Activated T-helper 1 cell treated with anti-CD3 and anti-CD28 coated beads, Interleukin-12 subunit alpha, Interleukin-12 subunit beta, Interleukin-2, Interleukin-4 antibody, amounts not matched to agents 30 ng/mL and 10 ng/mL and 1 ng/mL, durations not matched to agents 14 hours and 24 hours and 36 hours (primary cell): ENCODE data around the gene ATN1. TPM values are rescaled to one million over a fixed set of nuclear protein-coding genes. Genes with fewer than 3 reads are reported as not detected.

Experiments used
- DNase-seq: peaks from one replicate; pipeline ENCODE4 v3.0.0; 2021; ENCODE audit warnings: low spot score
- H3K27ac Mint-ChIP-seq: one replicate; pipeline ENCODE4 v1.8.0; 2021; ENCODE audit warnings: mild to moderate bottlenecking, mixed read lengths
- H3K27me3 Mint-ChIP-seq: one replicate; pipeline ENCODE4 v1.8.0; 2022; ENCODE audit warnings: mild to moderate bottlenecking, moderate library complexity, mixed read lengths; ENCODE audit not compliant: insufficient read depth
- H3K36me3 Mint-ChIP-seq: one replicate; pipeline ENCODE4 v1.8.0; 2021; ENCODE audit warnings: low read depth, mixed read lengths
- H3K4me1 Mint-ChIP-seq: one replicate; pipeline ENCODE4 v1.8.0; 2021; ENCODE audit warnings: low read depth, mixed read lengths
- H3K4me3 Mint-ChIP-seq: one replicate; pipeline ENCODE4 v1.8.0; 2021; ENCODE audit warnings: mild to moderate bottlenecking, moderate library complexity, mixed read lengths
- H3K9me3 Mint-ChIP-seq: one replicate; pipeline ENCODE4 v1.8.0; 2021; ENCODE audit warnings: mixed read lengths
- intact Hi-C: fragments of 100-400 bp; cut with micrococcal nuclease; formaldehyde crosslinking; loops from one replicate; pipeline ENCODE4 v1.15.1; 2024
- total RNA-seq: library from RNA; stranded (reverse); gene quantifications from 2 replicates; pipeline ENCODE4 v1.2.3, GENCODE V29; 2022

ATN1 gene
- total RNA-seq, 1 donor from 2014 or later = 71.2 TPM

DNA sequence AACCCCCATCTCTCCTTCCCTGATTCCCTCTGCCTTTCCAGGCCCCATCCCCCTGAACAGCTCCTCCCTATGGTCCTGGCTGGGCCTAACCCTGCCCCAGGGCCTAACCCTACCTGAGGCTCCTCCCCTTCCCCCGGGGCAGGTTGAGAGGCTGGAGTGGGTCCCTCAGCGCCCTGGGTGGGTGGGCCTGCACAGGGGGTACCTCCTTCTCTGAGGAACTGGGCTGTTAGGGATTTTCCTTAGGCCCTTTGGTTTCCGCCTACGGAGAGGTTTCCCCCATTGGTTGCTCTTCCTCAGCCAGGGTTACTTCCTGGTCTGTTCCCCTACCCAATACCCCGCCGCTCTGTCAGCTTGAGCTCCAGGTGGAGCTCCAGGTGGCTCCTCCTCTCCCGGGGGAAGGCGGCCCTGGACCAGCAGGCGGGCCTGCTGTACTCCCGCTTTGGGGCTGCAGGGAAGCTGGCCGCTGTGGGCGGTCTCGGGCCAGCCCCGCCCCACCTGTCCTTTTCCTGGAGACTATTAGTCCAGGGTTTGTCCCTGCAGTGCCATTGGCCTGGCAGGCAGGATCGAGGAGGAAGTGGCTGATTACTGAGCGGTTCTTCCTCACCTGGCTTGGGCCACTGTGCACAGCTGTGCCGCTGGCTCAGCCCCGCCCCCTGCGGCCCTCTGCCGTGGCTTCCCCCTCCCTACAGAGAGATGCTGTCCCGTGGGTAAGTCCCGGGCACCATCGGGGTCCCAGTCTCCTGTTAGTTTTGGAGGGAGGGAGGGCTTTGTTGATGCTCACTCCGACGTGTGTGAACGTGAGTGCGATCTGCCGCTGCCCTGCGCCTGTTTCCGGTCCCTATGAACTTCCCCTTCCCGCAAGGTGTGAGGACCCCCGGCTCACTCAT, 18.5 kb downstream of the ATN1 start:
- peak; percentile 63 for DNase-seq
- no peaks in the 10 kb centered on the region for H3K9me3 Mint-ChIP-seq
- no peaks in the 10 kb centered on the region for H3K27me3 Mint-ChIP-seq
- H3K36me3 Mint-ChIP-seq = peaks cover 12% of the 10 kb centered on the region
- intact Hi-C loops = loop anchor here (1.0 to 10.0 kb wide), 2 partner anchors 8 to 411 kb away; partner anchors contain the start of gene GAPDH
- peak overlapping the region; percentile 95 for H3K27ac Mint-ChIP-seq
- H3K4me3 Mint-ChIP-seq = peak overlapping the region; percentile 96
- peaks cover 86% of the 10 kb centered on the region for H3K4me1 Mint-ChIP-seq

DNA sequence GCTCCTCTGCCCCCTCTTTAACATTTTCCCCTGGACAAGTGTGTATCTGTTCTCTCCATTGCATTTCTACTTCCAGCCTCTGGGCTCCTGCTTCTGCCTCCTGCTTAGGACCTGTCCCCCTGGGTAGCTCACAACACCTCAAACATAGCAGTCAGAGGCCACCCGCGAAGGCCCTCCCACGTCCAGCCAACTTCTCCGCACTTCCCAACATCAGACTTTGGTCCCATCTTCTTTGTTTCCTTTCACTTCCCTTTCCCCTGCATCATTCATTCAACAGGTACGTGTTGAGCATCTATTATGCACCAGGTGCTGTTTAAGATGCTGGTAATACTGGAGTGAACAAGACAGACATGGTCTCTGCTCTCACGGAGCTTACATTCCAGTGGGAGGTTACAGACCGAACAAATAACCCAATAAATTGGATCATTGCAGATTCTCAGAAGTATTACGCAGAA, 19.2 kb downstream of the ATN1 start:
- H3K4me1 Mint-ChIP-seq = peaks cover 86% of the 10 kb centered on the region
- no peak for DNase-seq
- no peaks in the 10 kb centered on the region for H3K27me3 Mint-ChIP-seq
- H3K9me3 Mint-ChIP-seq = no peaks in the 10 kb centered on the region
- peak overlapping the region; percentile 96 for H3K4me3 Mint-ChIP-seq
- intact Hi-C loops = loop anchor here (1.0 to 10.0 kb wide), 2 partner anchors 9 to 412 kb away; partner anchors contain the start of gene GAPDH
- peak overlapping the region; percentile 95 for H3K27ac Mint-ChIP-seq
- peaks cover 14% of the 10 kb centered on the region for H3K36me3 Mint-ChIP-seq

DNA sequence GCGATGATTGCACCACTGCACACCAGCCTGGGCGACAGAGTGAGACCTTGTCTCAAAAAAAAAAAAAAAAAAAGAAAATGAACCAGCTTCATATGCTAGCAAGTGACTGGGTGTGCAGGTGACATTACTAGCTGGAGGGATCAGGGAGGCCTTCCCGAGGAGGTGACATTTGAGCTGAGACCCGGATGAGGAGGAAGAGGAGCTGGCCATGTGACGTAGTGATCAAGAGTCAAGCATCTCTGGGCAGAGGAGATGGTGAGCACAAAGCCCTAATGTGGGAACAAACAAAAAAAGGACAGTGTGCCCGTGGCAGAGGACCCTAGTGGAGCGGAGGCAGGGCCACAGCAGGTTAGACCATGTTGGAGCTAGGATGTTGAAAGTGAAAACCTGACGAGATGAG, 19.9 kb downstream of the ATN1 start:
- Mint-ChIP-seq H3K4me1 (peaks cover 82% of the 10 kb centered on the region), H3K27ac (peak overlapping the region; percentile 40), H3K4me3 (peak overlapping the region; percentile 41), H3K27me3 (no peaks in the 10 kb centered on the region), H3K9me3 (no peaks in the 10 kb centered on the region), H3K36me3 (peaks cover 17% of the 10 kb centered on the region)
- intact Hi-C loops = loop anchor here (10.0 kb wide), 1 partner anchor 413 kb away; the partner anchor contains the start of gene GAPDH
- DNase-seq = no peak

DNA sequence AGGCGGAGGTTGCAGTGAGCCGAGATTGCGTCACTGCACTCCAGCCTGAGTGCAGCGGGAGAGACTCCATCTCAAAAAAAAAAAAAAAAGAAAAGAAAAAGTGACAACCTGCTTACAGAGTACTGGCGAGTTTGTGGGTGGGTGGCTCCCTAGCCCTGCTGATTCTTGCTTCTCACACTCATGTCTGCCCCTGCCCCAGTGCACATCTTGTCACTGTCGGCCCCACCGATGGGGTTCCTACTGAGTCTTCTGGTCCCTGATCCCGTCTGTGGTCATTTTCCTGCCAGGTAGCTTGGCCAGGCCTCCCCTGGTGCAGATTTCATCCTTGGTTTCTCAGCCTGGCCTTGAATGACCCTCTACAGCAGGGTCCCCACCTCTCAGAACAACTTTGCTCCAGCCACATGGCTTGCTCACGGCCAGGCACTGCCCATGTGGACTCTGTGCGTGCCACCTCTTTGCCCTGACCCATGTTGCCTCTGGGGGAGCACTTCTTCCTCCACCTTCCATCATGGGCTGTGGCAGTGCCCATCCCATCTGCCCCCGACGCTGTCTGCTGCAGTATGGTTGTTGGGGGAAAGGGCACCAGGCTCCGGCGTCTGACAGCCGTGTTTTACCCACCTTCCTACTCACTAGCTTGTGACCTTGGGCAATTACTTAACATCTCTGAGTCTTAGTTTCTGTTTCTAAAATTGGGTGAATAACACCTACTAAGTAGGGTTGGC, 21.3 kb downstream of the ATN1 start:
- Mint-ChIP-seq H3K27ac (peak overlapping the region; percentile 88), H3K4me1 (peaks cover 82% of the 10 kb centered on the region)
- DNase-seq = no peak

DNA sequence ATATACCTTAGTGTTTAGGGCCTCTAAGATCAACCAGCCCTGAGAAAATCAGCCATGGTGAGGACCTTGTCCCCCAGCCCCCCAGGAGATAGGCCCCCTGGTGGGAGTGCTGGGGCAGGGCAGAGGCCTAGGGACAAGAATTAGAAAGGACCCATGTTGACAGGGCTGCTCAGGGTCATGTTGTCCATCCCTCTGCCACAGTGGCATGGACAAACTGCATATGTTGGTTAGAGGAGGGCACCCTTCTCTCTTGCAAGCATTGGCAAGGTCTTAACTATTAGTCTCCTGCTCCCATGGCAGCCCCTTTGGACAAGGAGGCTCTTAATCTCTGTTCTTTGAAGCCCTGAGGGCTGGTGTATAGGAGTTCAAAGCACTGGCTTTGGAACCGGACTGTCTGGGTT, 22.6 kb downstream of the ATN1 start:
- DNase-seq = no peak
- peak overlapping the region; percentile 98 for H3K4me3 Mint-ChIP-seq
- peak overlapping the region; percentile 92 for H3K27ac Mint-ChIP-seq
- H3K36me3 Mint-ChIP-seq = peaks cover 37% of the 10 kb centered on the region
- no peaks in the 10 kb centered on the region for H3K27me3 Mint-ChIP-seq
- H3K4me1 Mint-ChIP-seq = peaks cover 80% of the 10 kb centered on the region
- intact Hi-C loops = loop anchor here (5.0 kb wide), 3 partner anchors 163 to 987 kb away; partner anchors contain the start of genes CD4, CHD4 and SLC2A3
- H3K9me3 Mint-ChIP-seq = no peaks in the 10 kb centered on the region

More for the DNA sequence above, 21.3 kb downstream of the ATN1 start:
- peak overlapping the region; percentile 64 for H3K4me3 Mint-ChIP-seq
- H3K27me3 Mint-ChIP-seq = no peaks in the 10 kb centered on the region
- H3K9me3 Mint-ChIP-seq = no peaks in the 10 kb centered on the region
- intact Hi-C loops = loop anchor here (10.0 kb wide), 1 partner anchor 414 kb away; the partner anchor contains the start of gene GAPDH
- peaks cover 31% of the 10 kb centered on the region for H3K36me3 Mint-ChIP-seq

DNA sequence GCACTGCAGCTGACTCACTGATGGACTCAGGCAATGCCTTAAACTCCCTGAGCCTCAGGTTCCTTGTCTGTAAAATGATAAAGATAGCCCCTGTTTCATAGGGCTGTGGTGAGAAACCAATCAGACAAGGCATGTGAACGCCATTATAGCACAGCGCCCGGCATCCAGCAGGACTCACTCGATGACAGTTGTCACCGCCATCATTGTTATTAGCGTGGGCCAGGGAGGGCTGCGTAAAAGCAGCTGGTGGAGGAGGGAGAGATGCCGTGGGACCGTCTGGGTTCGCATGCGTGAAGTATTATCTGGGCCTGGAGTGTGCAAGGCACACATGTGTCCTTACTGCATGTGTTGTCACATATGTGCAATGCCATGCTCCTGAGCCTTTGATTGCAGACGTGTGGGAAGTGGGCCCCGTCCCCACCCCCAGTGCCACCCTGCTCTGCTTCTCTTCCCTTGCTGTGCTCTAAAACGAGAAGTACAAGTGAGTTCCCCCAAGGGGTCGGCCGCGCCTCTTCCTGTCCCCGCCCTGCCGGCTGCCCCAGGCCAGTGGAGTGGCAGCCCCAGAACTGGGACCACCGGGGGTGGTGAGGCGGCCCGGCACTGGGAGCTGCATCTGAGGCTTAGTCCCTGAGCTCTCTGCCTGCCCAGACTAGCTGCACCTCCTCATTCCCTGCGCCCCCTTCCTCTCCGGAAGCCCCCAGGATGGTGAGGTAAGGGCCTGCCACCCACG, 23.2 kb downstream of the ATN1 start, which contains the start of gene PTPN6:
Gene PTPN6, plus strand, starts transcription at position 546 of the 730 bp plus-strand sequence. Its CDS starts 157 bp downstream, at position 703.
- H3K36me3 Mint-ChIP-seq = peaks cover 42% of the 10 kb centered on the region
- H3K4me3 Mint-ChIP-seq = peak within 1 kb of the TSS; percentile 98
- no peaks in the 10 kb centered on the region for H3K27me3 Mint-ChIP-seq
- H3K9me3 Mint-ChIP-seq = no peaks in the 10 kb centered on the region
- peak within 1 kb of the TSS; percentile 97 for H3K27ac Mint-ChIP-seq
- peaks cover 80% of the 10 kb centered on the region for H3K4me1 Mint-ChIP-seq
- intact Hi-C loops = loop anchor here (5.0 kb wide), 3 partner anchors 164 to 986 kb away; partner anchors contain the start of genes CD4, CHD4 and SLC2A3
- DNase-seq = peak; percentile 46

DNA sequence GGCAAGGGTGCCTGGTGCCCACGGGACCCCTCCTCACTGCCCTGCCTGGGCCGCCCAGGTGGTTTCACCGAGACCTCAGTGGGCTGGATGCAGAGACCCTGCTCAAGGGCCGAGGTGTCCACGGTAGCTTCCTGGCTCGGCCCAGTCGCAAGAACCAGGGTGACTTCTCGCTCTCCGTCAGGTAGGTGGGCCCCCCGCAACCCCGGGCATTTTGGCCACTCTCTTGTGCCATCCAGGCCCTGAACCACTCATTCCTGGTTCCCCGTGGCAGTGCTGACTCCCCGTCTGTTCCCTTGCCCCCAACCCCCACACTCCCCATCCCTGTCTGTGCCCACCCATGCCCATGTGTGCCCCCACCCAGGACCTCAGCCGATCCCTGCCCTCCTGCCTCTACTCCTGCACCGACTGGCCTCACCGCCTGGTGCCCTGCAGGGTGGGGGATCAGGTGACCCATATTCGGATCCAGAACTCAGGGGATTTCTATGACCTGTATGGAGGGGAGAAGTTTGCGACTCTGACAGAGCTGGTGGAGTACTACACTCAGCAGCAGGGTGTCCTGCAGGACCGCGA, 23.9 kb downstream of the ATN1 start:
- Mint-ChIP-seq H3K27ac (peak overlapping the region; percentile 97), H3K9me3 (no peaks in the 10 kb centered on the region), H3K36me3 (peaks cover 49% of the 10 kb centered on the region), H3K4me3 (peak overlapping the region; percentile 98), H3K4me1 (peaks cover 82% of the 10 kb centered on the region), H3K27me3 (no peaks in the 10 kb centered on the region)
- intact Hi-C loops = loop anchor here (2.0 to 5.0 kb wide), 4 partner anchors 157 to 986 kb away; partner anchors contain the start of genes C1RL, CD4, CHD4 and SLC2A3
- no peak for DNase-seq

DNA sequence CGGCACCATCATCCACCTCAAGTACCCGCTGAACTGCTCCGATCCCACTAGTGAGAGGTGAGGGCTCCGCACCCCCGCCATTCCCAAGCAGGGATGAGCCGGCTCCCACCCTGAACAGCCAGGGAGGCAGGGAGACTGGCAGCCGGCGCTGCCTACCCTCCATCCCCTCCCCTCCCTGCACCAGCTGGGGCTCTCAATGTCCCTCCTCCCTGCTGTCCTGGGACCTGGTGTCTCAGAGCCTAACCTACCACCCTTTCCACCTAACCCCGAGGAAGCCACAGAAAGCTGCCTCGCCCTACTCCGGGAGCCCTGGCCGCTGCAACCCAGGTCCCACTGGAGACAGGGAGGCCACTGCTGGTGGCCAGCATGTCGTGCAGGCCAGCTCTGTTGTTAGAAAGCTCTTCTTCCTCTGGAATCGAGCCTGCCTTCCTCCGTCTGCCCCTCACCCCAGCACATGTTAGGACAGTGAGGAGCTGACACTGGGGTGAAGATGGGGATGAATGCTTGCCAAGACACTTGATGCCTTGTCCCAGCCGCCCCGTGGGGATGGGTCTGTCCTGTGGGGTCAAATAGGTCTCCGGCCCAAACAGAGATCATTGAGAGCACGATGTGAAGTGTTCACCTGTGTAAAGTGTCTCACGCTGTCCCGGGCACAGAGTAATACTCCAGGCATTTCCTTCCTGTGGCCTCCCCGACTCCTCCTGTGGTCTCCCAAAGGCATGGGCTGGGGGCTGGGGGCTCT, 24.5 kb downstream of the ATN1 start:
- Mint-ChIP-seq H3K27me3 (no peaks in the 10 kb centered on the region), H3K36me3 (peaks cover 52% of the 10 kb centered on the region), H3K9me3 (no peaks in the 10 kb centered on the region), H3K4me3 (peak overlapping the region; percentile 98), H3K27ac (peak overlapping the region; percentile 97), H3K4me1 (peaks cover 82% of the 10 kb centered on the region)
- intact Hi-C loops = loop anchor here (2.0 to 5.0 kb wide), 4 partner anchors 157 to 985 kb away; partner anchors contain the start of genes C1RL, CD4, CHD4 and SLC2A3
- DNase-seq = no peak

DNA sequence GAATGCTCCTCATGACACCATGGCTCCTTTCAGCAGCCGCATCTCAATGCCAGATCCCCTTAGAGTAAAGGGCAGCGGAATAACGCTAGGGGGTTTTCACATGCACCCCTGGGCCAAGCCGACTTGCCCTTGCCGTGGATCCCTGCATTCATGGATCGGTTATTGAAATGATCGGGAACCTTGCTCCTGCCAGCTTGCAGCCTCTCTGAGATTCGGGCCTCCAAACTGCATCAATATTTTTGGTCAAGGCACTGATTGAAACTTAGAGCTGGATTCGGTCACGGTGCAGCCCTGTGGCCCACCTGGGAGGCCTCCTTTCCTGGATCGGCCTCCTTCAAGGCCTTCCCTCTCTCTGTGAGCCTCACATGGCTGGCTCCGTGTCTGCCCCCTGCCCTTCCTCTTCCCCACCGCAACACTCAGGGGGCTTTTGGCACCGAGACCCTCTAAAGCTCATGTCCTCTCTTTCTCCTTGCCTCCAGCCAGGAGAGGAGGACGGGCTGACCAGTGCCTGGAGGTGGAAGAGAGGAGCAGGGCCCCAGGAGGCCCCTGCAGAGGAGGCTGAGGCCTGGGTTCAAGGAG, 25.2 kb downstream of the ATN1 start:
- H3K27me3 Mint-ChIP-seq = no peaks in the 10 kb centered on the region
- peak overlapping the region; percentile 97 for H3K27ac Mint-ChIP-seq
- intact Hi-C loops = loop anchor here (1.0 to 5.0 kb wide), 6 partner anchors 8 to 984 kb away; partner anchors contain the start of genes C12orf57, C1RL, CD4 and CHD4
- DNase-seq = no peak
- H3K36me3 Mint-ChIP-seq = peaks cover 49% of the 10 kb centered on the region
- H3K4me3 Mint-ChIP-seq = peak overlapping the region; percentile 98
- H3K9me3 Mint-ChIP-seq = no peaks in the 10 kb centered on the region
- peaks cover 80% of the 10 kb centered on the region for H3K4me1 Mint-ChIP-seq

DNA sequence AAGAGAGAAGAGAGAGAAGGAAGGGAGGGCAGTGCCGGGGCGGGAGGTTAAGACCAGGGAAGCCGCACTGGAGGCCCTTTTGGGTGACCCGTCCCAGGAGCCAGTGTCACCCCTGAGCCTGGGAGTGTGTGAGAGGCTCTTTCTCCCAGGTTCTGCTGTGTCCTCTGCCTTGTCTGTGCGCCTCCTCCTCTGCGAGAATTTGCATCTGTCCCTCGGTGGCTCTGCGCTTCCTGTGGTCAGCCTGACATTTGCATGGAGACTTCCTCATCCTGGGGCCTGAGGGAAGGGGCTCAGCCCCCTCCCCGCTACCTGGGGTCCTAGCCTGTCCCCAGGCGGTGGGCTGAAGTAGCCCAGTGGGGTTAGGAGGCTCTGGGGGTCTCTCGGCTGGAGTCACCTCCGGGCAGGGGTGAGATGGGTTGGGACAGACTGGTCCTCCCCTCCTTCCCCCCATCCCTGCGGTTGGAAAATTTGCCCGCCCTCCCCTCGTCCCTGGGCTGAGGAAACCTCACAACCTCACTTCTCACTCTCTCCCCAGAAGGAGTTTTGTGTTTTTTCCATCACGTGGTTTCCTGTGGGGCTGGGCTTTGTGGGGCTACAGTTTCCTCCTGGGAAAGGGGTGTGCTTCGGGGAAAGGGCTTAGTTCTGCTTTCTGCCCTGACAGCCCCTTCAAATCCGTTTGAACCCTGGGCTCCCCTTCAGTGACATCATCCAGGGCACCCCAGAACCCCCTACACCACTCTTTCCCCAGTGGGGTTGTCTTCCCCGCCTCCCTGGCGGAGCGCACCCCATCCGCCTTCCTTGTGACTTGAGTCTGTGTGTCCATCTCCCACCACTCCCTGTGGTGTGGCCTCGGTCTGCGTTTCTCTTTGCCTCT, 25.9 kb downstream of the ATN1 start:
- no peaks in the 10 kb centered on the region for H3K9me3 Mint-ChIP-seq
- no peaks in the 10 kb centered on the region for H3K27me3 Mint-ChIP-seq
- H3K4me1 Mint-ChIP-seq = peaks cover 80% of the 10 kb centered on the region
- peak overlapping the region; percentile 98 for H3K4me3 Mint-ChIP-seq
- intact Hi-C loops = loop anchor here (1.0 to 5.0 kb wide), 6 partner anchors 8 to 984 kb away; partner anchors contain the start of genes C12orf57, C1RL, CD4 and CHD4
- peaks cover 55% of the 10 kb centered on the region for H3K36me3 Mint-ChIP-seq
- DNase-seq = peak; percentile 79
- peak overlapping the region; percentile 97 for H3K27ac Mint-ChIP-seq
